IMR-90 (cell line): ENCODE measurements around the gene COL20A1. TPM values are rescaled to one million over a fixed set of nuclear protein-coding genes. Genes with fewer than 3 reads are reported as not detected.

ENCODE experiments used
- ATAC-seq: fragments of 200-7000 bp; cut with Tn5 transposase; 2 replicates; pipeline ENCODE4 v1.9.1; 2020; ENCODE audit warnings: low read depth, mild to moderate bottlenecking, moderate library complexity
- BruUV-seq: library from RNA; stranded (reverse); fragments of 400-500 nt; replicated peaks from 2 replicates; lab custom pipeline; 2021; lab: Mats Ljungman, UMichigan
- CTCF ChIA-PET: fragments of 300-600 bp; formaldehyde crosslinking; extraction: SDS; loops from one replicate; lab custom pipeline; 2021; ENCODE audit warnings: antibody characterized with exemption; lab: Yijun Ruan, JAX
- POLR2A ChIA-PET: fragments of 300-600 bp; sonication (Branson Sonifier 250); formaldehyde crosslinking; loops from one replicate; lab custom pipeline; 2022; ENCODE audit warnings: antibody characterized with exemption; ENCODE audit not compliant: unreplicated experiment; lab: Charles Lee
- DNase-seq: peaks from one replicate; pipeline ENCODE4 v3.0.0; 2013
- H2AFZ ChIP-seq: replicated peaks from 2 replicates; pipeline ENCODE3; 2013; ENCODE audit warnings: low read length, mild to moderate bottlenecking; ENCODE audit not compliant: poor library complexity
- H2AK5ac ChIP-seq: 2 replicates; pipeline ENCODE4 v1.6.1; 2013; ENCODE audit warnings: low read depth, low read length, inconsistent platforms
- H2AK9ac ChIP-seq: replicated peaks from 2 replicates; pipeline ENCODE3; 2013; ENCODE audit warnings: mild to moderate bottlenecking, low read depth, low read length, moderate library complexity; ENCODE audit not compliant: poor library complexity
- H2BK120ac ChIP-seq: 2 replicates; pipeline ENCODE4 v1.6.1; 2013; ENCODE audit warnings: low read depth, low read length, inconsistent platforms
- H2BK15ac ChIP-seq: 3 replicates; pipeline ENCODE4 v1.6.1; 2013; ENCODE audit warnings: low read depth, low read length, inconsistent platforms
- H2BK20ac ChIP-seq: 2 replicates; pipeline ENCODE4 v1.6.1; 2013; ENCODE audit warnings: low read depth, mild to moderate bottlenecking, inconsistent platforms, low read length, moderate library complexity
- H2BK5ac ChIP-seq: 2 replicates; pipeline ENCODE4 v1.6.1; 2013; ENCODE audit warnings: mild to moderate bottlenecking, low read depth, low read length, inconsistent platforms; ENCODE audit not compliant: poor library complexity, severe bottlenecking
- H3K14ac ChIP-seq: replicated peaks from 2 replicates; pipeline ENCODE4 v1.6.1; 2013; ENCODE audit warnings: low read depth, low read length, inconsistent platforms
- H3K18ac ChIP-seq: 2 replicates; pipeline ENCODE4 v1.6.1; 2013; ENCODE audit warnings: low read depth, low read length, control low read depth
- H3K23ac ChIP-seq: 2 replicates; pipeline ENCODE4 v1.6.1; 2013; ENCODE audit warnings: low read depth, low read length, inconsistent platforms
- H3K27ac ChIP-seq: 2 replicates; pipeline ENCODE4 v1.5.1; 2013; ENCODE audit warnings: mild to moderate bottlenecking, control low read depth, low read length; ENCODE audit not compliant: insufficient read depth
- H3K27me3 ChIP-seq: 2 replicates; pipeline ENCODE4 v1.6.1; 2013; ENCODE audit warnings: low read length; ENCODE audit not compliant: control insufficient read depth, insufficient read depth
- H3K36me3 ChIP-seq: 2 replicates; pipeline ENCODE4 v1.6.1; 2013; ENCODE audit warnings: low read length, mixed read lengths; ENCODE audit not compliant: control insufficient read depth, insufficient read depth
- H3K4ac ChIP-seq: 2 replicates; pipeline ENCODE4 v1.6.1; 2013; ENCODE audit warnings: low read depth, low read length, inconsistent platforms
- H3K4me1 ChIP-seq: 2 replicates; pipeline ENCODE4 v1.6.1; 2013; ENCODE audit warnings: low read length, mixed read lengths; ENCODE audit not compliant: control insufficient read depth, insufficient read depth
- H3K4me2 ChIP-seq: 2 replicates; pipeline ENCODE4 v1.6.1; 2013; ENCODE audit warnings: low read depth, mild to moderate bottlenecking, control low read depth, low read length, moderate library complexity
- H3K4me3 ChIP-seq: 2 replicates; pipeline ENCODE4 v1.5.1; 2013; ENCODE audit warnings: low read depth, mild to moderate bottlenecking, control low read depth, low read length, moderate library complexity; ENCODE audit not compliant: insufficient read depth
- H3K56ac ChIP-seq: 2 replicates; pipeline ENCODE4 v1.6.1; 2013; ENCODE audit warnings: low read length, inconsistent platforms; ENCODE audit not compliant: insufficient read depth; ENCODE audit errors: extremely low read depth
- H3K79me1 ChIP-seq, 2 experiments: 2 replicates each; pipeline ENCODE4 v1.6.1; 2013; ENCODE audit warnings: low read length in 2 of 2, inconsistent platforms in 1 of 2, low read depth in 1 of 2
- H3K9ac ChIP-seq: 2 replicates; pipeline ENCODE4 v1.6.1; 2013; ENCODE audit warnings: low read depth, low read length, control low read depth
- H3K9me1 ChIP-seq: 2 replicates; pipeline ENCODE4 v1.6.1; 2013; ENCODE audit warnings: low read length, inconsistent platforms; ENCODE audit not compliant: insufficient read depth
- H3K9me3 ChIP-seq: 2 replicates; pipeline ENCODE4 v1.6.1; 2013; ENCODE audit warnings: low read length; ENCODE audit not compliant: control insufficient read depth, insufficient read depth
- H4K20me1 ChIP-seq: 2 replicates; pipeline ENCODE4 v1.6.1; 2013; ENCODE audit warnings: low read length, inconsistent platforms; ENCODE audit not compliant: insufficient read depth
- H4K5ac ChIP-seq: 2 replicates; pipeline ENCODE4 v1.6.1; 2013; ENCODE audit warnings: mild to moderate bottlenecking, low read depth, low read length, control low read depth
- H4K8ac ChIP-seq, 2 experiments: 2 replicates each; pipeline ENCODE4 v1.6.1; 2013; ENCODE audit warnings: low read depth in 2 of 2, low read length in 2 of 2, control low read depth in 1 of 2, inconsistent platforms in 1 of 2
- H4K91ac ChIP-seq: 2 replicates; pipeline ENCODE4 v1.6.1; 2013; ENCODE audit warnings: low read depth, low read length, inconsistent platforms; ENCODE audit not compliant: insufficient read depth
- FOS ChIP-seq: fragments of 150-350 bp; IDR thresholded peaks from 2 replicates; pipeline ENCODE4 v1.6.1; 2016; ENCODE audit warnings: low read depth, low read length
- WGBS, 2 experiments: methylation state at CpG; one replicate each; pipeline versions ENCODE4 v1.1.5 to v1.1.7; 2013; ENCODE audit warnings: missing lambda C conversion rate in 2 of 2; ENCODE audit not compliant: insufficient read length in 1 of 2; ENCODE audit errors: extremely low coverage in 2 of 2; 5-methylcytosine and 5-hydroxymethylcytosine counted together
- dilution Hi-C: fragments of 300-500 bp; cut with HindIII; formaldehyde crosslinking; loops from one replicate; pipeline ENCODE4 v1.14.3; 2018; ENCODE audit warnings: low sequenced_read_pairs; ENCODE audit not compliant: unreplicated experiment
- in situ Hi-C: fragments of 300-500 bp; cut with MboI; formaldehyde crosslinking; loops from 3 replicates; pipeline ENCODE4 v1.14.3; 2019; ENCODE audit warnings: low sequenced_read_pairs, inconsistent platforms, mixed read lengths
- intact Hi-C: fragments of 100-400 bp; cut with micrococcal nuclease; formaldehyde crosslinking; loops from 2 replicates; pipeline ENCODE4 v1.10.0; 2022
- polyA plus RNA-seq, 3 experiments: library from polyadenylated mRNA; depleted of rRNA; stranded (reverse); fragments of >200 nt; gene quantifications; 2 replicates each; pipeline ENCODE4 v1.2.3, GENCODE V29; 2012; ENCODE audit warnings: low replicate concordance in 1 of 3
- total RNA-seq: library from RNA; depleted of rRNA; stranded (reverse); fragments of >200 nt; gene quantifications from 2 replicates; pipeline ENCODE4 v1.2.3, GENCODE V29; 2012

The COL20A1 gene
- total and polyA plus RNA-seq, 2 of the 4 experiments (the other 2 are of a cell fraction): not detected

GRCh38 chr20:63350196-63350595 is 57.2 kb downstream of the COL20A1 start:
- intact Hi-C loops (no loop called here), dilution Hi-C loops (no loop called here), in situ Hi-C loops (no loop called here)

More at GRCh38 chr20:63350196-63350595, 57.2 kb downstream of the COL20A1 start:
- no peak overlapping the region for H3K23ac ChIP-seq
- WGBS, 2 experiments: 94% methylated on average over 33 of the region's 33 CpGs; no CpG with 5 or more reads in 1 of the 2 experiments
- no peak overlapping the region for H2AFZ ChIP-seq
- no peak overlapping the region for H3K4ac ChIP-seq
- no peaks in the 10 kb centered on the region for H3K4me1 ChIP-seq
- no peak overlapping the region for H3K56ac ChIP-seq
- H4K20me1 ChIP-seq: no peaks in the 10 kb centered on the region
- H3K14ac ChIP-seq: no peak overlapping the region
- H3K27me3 ChIP-seq: peaks cover 20% of the 10 kb centered on the region; the same call in 1 of the 2 replicates
- no peak overlapping the region for H3K9ac ChIP-seq
- POLR2A ChIA-PET: no interaction called here
- DNase-seq: no peak
- no peak overlapping the region for H2AK5ac ChIP-seq
- no peak overlapping the region for H4K5ac ChIP-seq
- H2BK5ac ChIP-seq: no peak overlapping the region
- no peak overlapping the region for H2AK9ac ChIP-seq
- H3K4me2 ChIP-seq: no peak overlapping the region
- H2BK15ac ChIP-seq: no peak overlapping the region
- ATAC-seq: no peak
- TF ChIP-seq FOS: no peak
- H4K8ac ChIP-seq: no peak overlapping the region
- no peak overlapping the region for H2BK120ac ChIP-seq
- no peak overlapping the region for H4K91ac ChIP-seq
- no peak overlapping the region for H3K27ac ChIP-seq
- no peaks in the 10 kb centered on the region for H3K9me1 ChIP-seq
- CTCF ChIA-PET: interaction anchor here (0.5 kb wide), 1 partner anchor 41 kb away, joined by 3 read pairs; no protein-coding TSS in a partner anchor
- H3K79me1 ChIP-seq: no peaks in the 10 kb centered on the region
- peaks cover 3% of the 10 kb centered on the region; the same call in 1 of the 2 replicates for H3K9me3 ChIP-seq
- no peaks in the 10 kb centered on the region for H3K36me3 ChIP-seq
- no peak overlapping the region for H3K4me3 ChIP-seq
- H3K18ac ChIP-seq: no peak overlapping the region
- BruUV-seq: no TSS peak
- no peak overlapping the region for H2BK20ac ChIP-seq
